HL-60 (cell line): ENCODE results near the gene BCAR3.

ENCODE experiments used
- DNase-seq, 2 experiments: peaks; one replicate each; pipeline ENCODE4 v3.0.0-alpha.2; 2010 to 2020; ENCODE audit warnings: low read depth in 1 of 2, low spot score in 1 of 2
- H3K27ac ChIP-seq: fragments of 250-450 bp; sonication (Bioruptor Pico); replicated peaks from 2 replicates; pipeline ENCODE4 v1.5.1; 2020; ENCODE audit warnings: mild to moderate bottlenecking, moderate library complexity
- H3K27me3 ChIP-seq: fragments of 250-450 bp; sonication (Bioruptor Pico); 2 replicates; pipeline ENCODE4 v1.5.1; 2021; ENCODE audit warnings: mild to moderate bottlenecking, moderate library complexity; ENCODE audit not compliant: insufficient read depth, poor library complexity, severe bottlenecking
- H3K4me3 ChIP-seq: replicated peaks from 2 replicates; pipeline ENCODE4 v1.5.1; 2011; ENCODE audit warnings: mild to moderate bottlenecking, control low read depth, low read length; ENCODE audit not compliant: insufficient read depth
- CTCF ChIP-seq: IDR thresholded peaks from one replicate; pipeline ENCODE4 v1.5.1; 2011; ENCODE audit warnings: low read length, control low read depth, inconsistent platforms; ENCODE audit not compliant: insufficient read depth
- GABPA ChIP-seq: IDR thresholded peaks from 2 replicates; pipeline ENCODE4 v1.6.1; 2012; ENCODE audit warnings: low read depth
- POLR2AphosphoS5 ChIP-seq: IDR thresholded peaks from 2 replicates; pipeline ENCODE4 v1.6.1; 2012; ENCODE audit warnings: low read depth
- REST ChIP-seq: IDR thresholded peaks from 2 replicates; pipeline ENCODE4 v1.6.1; 2012; ENCODE audit warnings: low read depth; ENCODE audit not compliant: insufficient replicate concordance
- SPI1 ChIP-seq: IDR thresholded peaks from 2 replicates; pipeline ENCODE4 v1.6.1; 2012; ENCODE audit warnings: low read depth, mild to moderate bottlenecking, borderline replicate concordance

The BCAR3 gene

GRCh38 chr1:93614986-93615581 is 66.6 kb downstream of the BCAR3 start:
- DNase-seq, result no peak
- no peak overlapping the region for H3K27ac ChIP-seq
- TF ChIP-seq POLR2AphosphoS5 (no peak), SPI1 (no peak), CTCF (no peak)
- H3K27me3 ChIP-seq, result no peaks in the 10 kb centered on the region
- no peak overlapping the region for H3K4me3 ChIP-seq

GRCh38 chr1:93614541-93614940 is 67.1 kb downstream of the BCAR3 start:
- Histone ChIP-seq H3K27ac (no peak overlapping the region), H3K4me3 (no peak overlapping the region), H3K27me3 (no peaks in the 10 kb centered on the region)
- DNase-seq, result no peak
- TF ChIP-seq SPI1 (no peak), POLR2AphosphoS5 (no peak), REST (no peak), CTCF (no peak), GABPA (no peak)

- no peak overlapping the region for H3K4me3 ChIP-seq
- H3K27ac ChIP-seq, result no peak overlapping the region
- no peaks in the 10 kb centered on the region for H3K27me3 ChIP-seq
- DNase-seq, result no peak
- TF ChIP-seq POLR2AphosphoS5 (no peak), SPI1 (no peak), REST (no peak), CTCF (no peak), GABPA (no peak)
Measured at GRCh38 chr1:93613898-93614297, 67.7 kb downstream of the BCAR3 start.

- Histone ChIP-seq H3K27ac (no peak overlapping the region), H3K27me3 (no peaks in the 10 kb centered on the region), H3K4me3 (no peak overlapping the region)
- no peak for DNase-seq
- TF ChIP-seq GABPA (no peak), POLR2AphosphoS5 (no peak), SPI1 (no peak), CTCF (no peak), REST (no peak)
Measured at GRCh38 chr1:93612510-93612909, 69.1 kb downstream of the BCAR3 start.
